Measurements from ENCODE around the gene SLC17A9. TPM values are rescaled to one million over a fixed set of nuclear protein-coding genes. Genes with fewer than 3 reads are reported as not detected.

SLC17A9 gene
- total and polyA plus RNA-seq, 4 donors, result 2.4 to 17.3 (median 9.6) TPM

DNA sequence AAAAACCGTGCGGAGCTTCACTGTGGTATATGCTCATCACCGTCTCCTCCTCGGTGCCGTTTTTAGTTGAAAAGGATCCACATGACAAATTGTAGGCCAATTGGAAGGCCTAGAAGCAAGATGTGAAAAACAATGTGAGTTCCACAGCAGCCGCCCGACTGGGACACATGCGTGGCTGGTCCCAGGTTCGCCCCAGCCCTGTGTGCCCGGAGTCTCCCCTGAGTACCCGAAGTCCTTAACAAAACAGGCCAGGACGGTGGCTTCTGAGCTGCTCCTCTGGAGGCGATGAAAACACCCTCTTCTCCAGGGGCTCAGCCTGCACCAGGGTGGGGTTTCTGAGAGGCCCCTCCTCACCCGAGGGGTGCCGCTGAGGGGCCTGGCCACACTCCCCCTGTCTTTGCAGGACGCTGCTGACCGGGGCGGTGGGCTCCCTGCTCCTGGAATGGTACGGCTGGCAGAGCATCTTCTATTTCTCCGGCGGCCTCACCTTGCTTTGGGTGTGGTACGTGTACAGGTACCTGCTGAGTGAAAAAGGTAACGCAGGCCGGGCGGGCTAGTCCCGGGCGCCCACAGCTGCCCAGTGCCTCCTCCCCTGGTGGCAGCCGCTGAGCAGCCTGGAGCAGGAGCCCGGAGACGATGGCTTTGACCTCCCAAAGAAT, 9.8 kb downstream of the SLC17A9 start:
- ATAC-seq (ENCODE audit: insufficient read depth, low FRiP score) (no peak), DNase-seq (no peak)
- peaks cover 0 to 5% (median 0%) of the 10 kb centered on the region in 4 donors for H3K36me3 ChIP-seq (ENCODE audit: control insufficient read depth in 4 of 4, insufficient read depth in 4 of 4, low read length in 4 of 4)
- 95 to 96% methylated on average over 30 of the region's 30 CpGs for WGBS, 2 donors
- peaks cover 0 to 3% (median 0%) of the 10 kb centered on the region in 5 donors for H3K4me1 ChIP-seq (ENCODE audit: control insufficient read depth in 5 of 5, insufficient read depth in 5 of 5, low read length in 5 of 5)
- H3K4me3 ChIP-seq, result no peak overlapping the region
- TF ChIP-seq, protein P1, sequence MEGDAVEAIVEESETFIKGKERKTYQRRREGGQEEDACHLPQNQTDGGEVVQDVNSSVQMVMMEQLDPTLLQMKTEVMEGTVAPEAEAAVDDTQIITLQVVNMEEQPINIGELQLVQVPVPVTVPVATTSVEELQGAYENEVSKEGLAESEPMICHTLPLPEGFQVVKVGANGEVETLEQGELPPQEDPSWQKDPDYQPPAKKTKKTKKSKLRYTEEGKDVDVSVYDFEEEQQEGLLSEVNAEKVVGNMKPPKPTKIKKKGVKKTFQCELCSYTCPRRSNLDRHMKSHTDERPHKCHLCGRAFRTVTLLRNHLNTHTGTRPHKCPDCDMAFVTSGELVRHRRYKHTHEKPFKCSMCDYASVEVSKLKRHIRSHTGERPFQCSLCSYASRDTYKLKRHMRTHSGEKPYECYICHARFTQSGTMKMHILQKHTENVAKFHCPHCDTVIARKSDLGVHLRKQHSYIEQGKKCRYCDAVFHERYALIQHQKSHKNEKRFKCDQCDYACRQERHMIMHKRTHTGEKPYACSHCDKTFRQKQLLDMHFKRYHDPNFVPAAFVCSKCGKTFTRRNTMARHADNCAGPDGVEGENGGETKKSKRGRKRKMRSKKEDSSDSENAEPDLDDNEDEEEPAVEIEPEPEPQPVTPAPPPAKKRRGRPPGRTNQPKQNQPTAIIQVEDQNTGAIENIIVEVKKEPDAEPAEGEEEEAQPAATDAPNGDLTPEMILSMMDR (IDR thresholded peaks at IDR 0.05; ENCODE audit: control extremely low read depth, extremely low read depth), result no peak
- H3K27me3 ChIP-seq (ENCODE audit: control insufficient read depth in 3 of 3, insufficient read depth in 3 of 3, low read length in 2 of 3), result no peaks in the 10 kb centered on the region
- no peaks in the 10 kb centered on the region for H3K9me3 ChIP-seq (ENCODE audit: control insufficient read depth in 4 of 4, insufficient read depth in 3 of 4, low read length in 3 of 4)
- no peak overlapping the region for H3K9ac ChIP-seq (ENCODE audit: insufficient read depth in 1 of 2, low read length in 2 of 2)
- no peak overlapping the region for H3K27ac ChIP-seq (ENCODE audit: low read depth in 1 of 2, low read length in 1 of 2)

DNA sequence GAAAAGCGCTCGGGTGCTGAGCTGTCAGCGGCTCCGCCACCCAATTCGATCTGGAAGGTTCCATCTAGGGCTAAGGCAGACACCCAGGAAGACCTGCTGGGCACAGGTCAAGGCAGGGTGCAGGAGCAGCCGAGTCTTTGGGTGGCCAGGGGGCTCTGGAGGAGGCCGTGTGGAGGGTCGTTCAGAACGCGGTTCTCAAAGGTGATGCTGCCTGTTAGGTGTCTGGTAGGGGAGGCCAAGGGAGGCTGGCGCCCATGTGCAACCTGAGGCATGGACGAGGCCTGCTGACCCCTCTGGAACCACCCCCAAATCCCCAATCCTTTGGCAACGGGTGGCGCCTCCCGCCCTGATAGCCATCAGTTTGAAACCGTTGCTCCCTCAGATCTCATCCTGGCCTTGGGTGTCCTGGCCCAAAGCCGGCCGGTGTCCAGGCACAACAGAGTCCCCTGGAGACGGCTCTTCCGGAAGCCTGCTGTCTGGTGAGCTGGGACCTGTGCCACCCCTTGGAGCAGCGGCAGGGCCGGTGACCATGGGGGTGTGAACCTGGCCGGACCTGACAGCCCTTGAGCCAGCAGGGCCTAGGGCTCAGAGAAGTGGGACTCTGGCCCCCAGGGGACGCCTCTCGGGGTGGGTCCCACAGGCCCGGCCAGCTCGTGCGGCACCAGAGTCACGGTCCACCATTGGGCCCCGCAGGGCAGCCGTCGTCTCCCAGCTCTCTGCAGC, 10.5 kb downstream of the SLC17A9 start:
- TF ChIP-seq, protein P1 (IDR thresholded peaks at IDR 0.05; ENCODE audit: control extremely low read depth, extremely low read depth), result no peak
- Histone ChIP-seq H3K9me3 (ENCODE audit: control insufficient read depth in 4 of 4, insufficient read depth in 3 of 4, low read length in 3 of 4) (no peaks in the 10 kb centered on the region), H3K27ac (ENCODE audit: low read depth in 1 of 2, low read length in 1 of 2) (no peak overlapping the region), H3K9ac (ENCODE audit: insufficient read depth in 1 of 2, low read length in 2 of 2) (no peak overlapping the region), H3K36me3 (ENCODE audit: control insufficient read depth in 4 of 4, insufficient read depth in 4 of 4, low read length in 4 of 4) (peaks cover 0 to 4% (median 0%) of the 10 kb centered on the region in 4 donors), H3K4me1 (ENCODE audit: control insufficient read depth in 5 of 5, insufficient read depth in 5 of 5, low read length in 5 of 5) (peaks cover 0 to 3% (median 0%) of the 10 kb centered on the region in 5 donors), H3K4me3 (no peak overlapping the region), H3K27me3 (ENCODE audit: control insufficient read depth in 3 of 3, insufficient read depth in 3 of 3, low read length in 2 of 3) (no peaks in the 10 kb centered on the region)
- no peak for DNase-seq
- 90% methylated on average over 28 to 32 of the region's 32 CpGs for WGBS, 2 donors
- ATAC-seq (ENCODE audit: insufficient read depth, low FRiP score), result no peak

DNA sequence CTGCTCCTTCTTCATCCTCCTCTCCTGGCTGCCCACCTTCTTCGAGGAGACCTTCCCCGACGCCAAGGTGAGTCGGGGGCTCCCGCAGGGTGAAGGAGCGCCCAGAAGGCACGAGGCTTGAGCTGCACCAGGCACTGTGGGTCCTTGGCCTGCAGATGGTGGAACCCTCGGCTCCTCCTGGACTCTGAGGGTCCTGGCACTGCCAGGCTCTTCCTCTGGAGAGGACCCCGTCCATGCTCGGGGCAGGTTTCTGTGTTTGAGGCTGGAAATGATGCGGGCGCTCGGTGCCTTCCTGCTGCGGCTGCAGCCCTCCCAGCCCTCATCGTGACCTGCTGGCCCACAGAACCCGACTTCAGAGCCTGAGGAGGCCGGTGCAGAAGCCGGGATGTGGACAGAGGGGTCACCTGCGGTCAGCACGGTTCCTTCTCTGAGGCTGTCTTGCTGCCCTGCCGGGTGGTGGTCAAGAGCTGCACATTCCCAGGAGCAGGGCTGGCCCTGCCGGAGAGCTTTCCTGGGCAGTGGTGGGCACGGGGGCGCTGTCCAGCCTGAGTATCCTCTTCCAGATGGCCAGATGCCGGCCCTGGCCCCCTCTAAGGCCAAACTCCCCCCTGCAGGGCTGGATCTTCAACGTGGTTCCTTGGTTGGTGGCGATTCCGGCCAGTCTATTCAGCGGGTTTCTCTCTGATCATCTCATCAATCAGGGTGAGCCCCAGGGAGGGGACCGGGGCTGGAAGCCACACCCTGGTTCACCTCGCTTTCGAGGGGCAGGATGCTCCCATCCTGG, 11.3 kb downstream of the SLC17A9 start:
- ATAC-seq (ENCODE audit: insufficient read depth, low FRiP score), result no peak
- Histone ChIP-seq H3K4me1 (ENCODE audit: control insufficient read depth in 5 of 5, insufficient read depth in 5 of 5, low read length in 5 of 5) (peaks cover 0 to 3% (median 0%) of the 10 kb centered on the region in 5 donors), H3K4me3 (no peak overlapping the region), H3K36me3 (ENCODE audit: control insufficient read depth in 4 of 4, insufficient read depth in 4 of 4, low read length in 4 of 4) (peaks cover 0 to 4% (median 0%) of the 10 kb centered on the region in 4 donors), H3K9me3 (ENCODE audit: control insufficient read depth in 4 of 4, insufficient read depth in 3 of 4, low read length in 3 of 4) (no peaks in the 10 kb centered on the region), H3K27me3 (ENCODE audit: control insufficient read depth in 3 of 3, insufficient read depth in 3 of 3, low read length in 2 of 3) (no peaks in the 10 kb centered on the region), H3K9ac (ENCODE audit: insufficient read depth in 1 of 2, low read length in 2 of 2) (no peak overlapping the region), H3K27ac (ENCODE audit: low read depth in 1 of 2, low read length in 1 of 2) (no peak overlapping the region)
- WGBS, 2 donors, result 86 to 89% methylated on average over 27 to 32 of the region's 32 CpGs
- TF ChIP-seq, protein P1 (IDR thresholded peaks at IDR 0.05; ENCODE audit: control extremely low read depth, extremely low read depth), result no peak
- DNase-seq, result no peak
